Measurements from ENCODE around the gene PFN3.

GRCh38 chr5:177369645-177370440 lies 30.6 kb downstream of the PFN3 start:
- TF ChIP-seq GABPA (IDR thresholded peaks at IDR 0.05; ENCODE audit: low read depth) (no peak), CTCF (IDR thresholded peaks at IDR 0.05) (no peak), MAX (IDR thresholded peaks at IDR 0.05; ENCODE audit: low read depth) (no peak), EP300 (IDR thresholded peaks at IDR 0.05; ENCODE audit: borderline replicate concordance in 1 of 2, low read depth in 1 of 2, low read length in 1 of 2) (no peak), REST (IDR thresholded peaks at IDR 0.05; ENCODE audit: low read depth, low read length) (no peak), MEF2A (IDR thresholded peaks at IDR 0.05; ENCODE audit: borderline replicate concordance, low read depth) (no peak), JUND (IDR thresholded peaks at IDR 0.05) (no peak), NRF1 (IDR thresholded peaks at IDR 0.05; ENCODE audit: low read depth, low read length) (no peak), ELF1 (IDR thresholded peaks at IDR 0.05) (no peak), CHD2 (IDR thresholded peaks at IDR 0.05; ENCODE audit: low read length, partially characterized antibody) (no peak), RFX5 (IDR thresholded peaks at IDR 0.05; ENCODE audit: low read length) (no peak), USF2 (IDR thresholded peaks at IDR 0.05; ENCODE audit: borderline replicate concordance, low read depth, low read length) (no peak), PBX3 (IDR thresholded peaks at IDR 0.05) (no peak)
